GM23338 (cell line): ENCODE data around the gene VPS72. TPM values are rescaled to one million over a fixed set of nuclear protein-coding genes. Genes with fewer than 3 reads are reported as not detected.

Experiments used
- ATAC-seq: fragments of 200-7000 bp; cut with Tn5 transposase; 3 replicates; pipeline ENCODE4 v1.9.1; 2020
- DNase-seq: peaks from one replicate; pipeline ENCODE4 v3.0.0-alpha.2; 2015; ENCODE audit warnings: low spot score
- H2AFZ ChIP-seq: fragments of 200-600 bp; sonication (generic); 2 replicates; pipeline ENCODE4 v1.8.0; 2016; ENCODE audit warnings: antibody characterized with exemption, mild to moderate bottlenecking, moderate library complexity
- H3F3A ChIP-seq: fragments of 200-600 bp; sonication (generic); replicated peaks from 2 replicates; pipeline ENCODE4 v1.8.0; 2017; ENCODE audit warnings: antibody characterized with exemption, mixed run types, low read depth
- H3K27ac ChIP-seq: fragments of 200-600 bp; sonication (generic); 2 replicates; pipeline ENCODE4 v1.6.1; 2016; ENCODE audit warnings: low read depth
- H3K27me3 ChIP-seq: fragments of 200-600 bp; sonication (generic); 2 replicates; pipeline ENCODE4 v1.8.0; 2016; ENCODE audit warnings: mild to moderate bottlenecking, mixed run types, moderate library complexity; ENCODE audit not compliant: insufficient read depth
- H3K36me3 ChIP-seq: fragments of 200-600 bp; sonication (generic); 2 replicates; pipeline ENCODE4 v1.8.0; 2016; ENCODE audit warnings: mild to moderate bottlenecking; ENCODE audit not compliant: insufficient read depth
- H3K4me1 ChIP-seq: fragments of 200-600 bp; sonication (generic); 2 replicates; pipeline ENCODE4 v1.8.0; 2016; ENCODE audit warnings: mild to moderate bottlenecking, moderate library complexity; ENCODE audit not compliant: insufficient read depth
- H3K4me2 ChIP-seq: fragments of 200-600 bp; sonication (generic); 2 replicates; pipeline ENCODE4 v1.7.1; 2017; ENCODE audit warnings: mixed run types
- H3K4me3 ChIP-seq: fragments of 200-600 bp; sonication (generic); 2 replicates; pipeline ENCODE4 v1.6.1; 2016; ENCODE audit warnings: mixed run types
- H3K79me2 ChIP-seq: fragments of 200-600 bp; sonication (generic); replicated peaks from 2 replicates; pipeline ENCODE4 v1.8.0; 2017; ENCODE audit warnings: mild to moderate bottlenecking; ENCODE audit not compliant: insufficient read depth
- H3K9me2 ChIP-seq: fragments of 200-600 bp; sonication (generic); 2 replicates; pipeline ENCODE4 v1.8.0; 2017; ENCODE audit not compliant: insufficient read depth
- H4K20me1 ChIP-seq: fragments of 200-600 bp; sonication (generic); replicated peaks from 2 replicates; pipeline ENCODE4 v1.8.0; 2017; ENCODE audit warnings: mild to moderate bottlenecking; ENCODE audit not compliant: insufficient read depth
- H3K27ac Mint-ChIP-seq: 2 replicates; pipeline ENCODE4 v1.8.0; 2020; ENCODE audit warnings: inconsistent platforms, mild to moderate bottlenecking, moderate library complexity, mixed read lengths
- H3K27me3 Mint-ChIP-seq: 3 replicates; pipeline ENCODE4 v1.8.0; 2022; ENCODE audit warnings: low read depth, mild to moderate bottlenecking, moderate library complexity, mixed read lengths, inconsistent platforms; ENCODE audit not compliant: insufficient read depth, poor library complexity
- H3K36me3 Mint-ChIP-seq: 3 replicates; pipeline ENCODE4 v1.8.0; 2021; ENCODE audit warnings: low read depth, mild to moderate bottlenecking, inconsistent platforms, moderate library complexity, mixed read lengths
- H3K4me1 Mint-ChIP-seq: 3 replicates; pipeline ENCODE4 v1.8.0; 2020; ENCODE audit warnings: mild to moderate bottlenecking, inconsistent platforms, mixed read lengths
- H3K4me3 Mint-ChIP-seq: 3 replicates; pipeline ENCODE4 v1.8.0; 2021; ENCODE audit warnings: moderate library complexity, mild to moderate bottlenecking, inconsistent platforms, mixed read lengths
- H3K9me3 Mint-ChIP-seq: 3 replicates; pipeline ENCODE4 v1.8.0; 2020; ENCODE audit warnings: moderate library complexity, mild to moderate bottlenecking, inconsistent platforms, mixed read lengths
- CREB1 ChIP-seq: fragments of 250-450 bp; sonication (Bioruptor Pico); IDR thresholded peaks from 2 replicates; pipeline ENCODE4 v1.5.0; 2020; ENCODE audit warnings: low read depth, mild to moderate bottlenecking, moderate library complexity
- EZH2 ChIP-seq: fragments of 200-600 bp; sonication (generic); IDR thresholded peaks from one replicate; pipeline ENCODE4 v1.8.0; 2017; ENCODE audit warnings: antibody characterized with exemption, mild to moderate bottlenecking, low read depth; ENCODE audit not compliant: unreplicated experiment
- EZH2phosphoT487 ChIP-seq: fragments of 200-600 bp; sonication (generic); IDR thresholded peaks from one replicate; pipeline ENCODE4 v1.8.1; 2018; ENCODE audit warnings: antibody characterized with exemption; ENCODE audit not compliant: unreplicated experiment
- JUNB ChIP-seq: IDR thresholded peaks from one replicate; pipeline ENCODE4 v1.6.1; 2016; ENCODE audit warnings: antibody characterized with exemption; ENCODE audit not compliant: unreplicated experiment
- NANOG ChIP-seq: IDR thresholded peaks from 2 replicates; pipeline ENCODE4 v1.6.1; 2016; ENCODE audit warnings: antibody characterized with exemption, borderline replicate concordance
- POLR2AphosphoS5 ChIP-seq: IDR thresholded peaks from 2 replicates; pipeline ENCODE4 v1.6.1; 2016; ENCODE audit warnings: antibody characterized with exemption, low read depth
- STAT1 ChIP-seq: IDR thresholded peaks from one replicate; pipeline ENCODE4 v1.6.1; 2016; ENCODE audit warnings: antibody characterized with exemption; ENCODE audit not compliant: unreplicated experiment
- ZNF114 ChIP-seq: fragments of 250-450 bp; sonication (Bioruptor Pico); IDR thresholded peaks from 2 replicates; pipeline ENCODE4 v1.5.0; 2020; ENCODE audit warnings: mild to moderate bottlenecking, moderate library complexity
- polyA plus RNA-seq: library from polyadenylated mRNA; unstranded; fragments of >200 nt; fragmentation: Nextera tagmentation; extraction: Ambion mirVana; gene quantifications from 2 replicates; pipeline ENCODE4 v1.2.1, GENCODE V29; 2016
- total RNA-seq: library from RNA; depleted of rRNA; stranded (reverse); fragments of >200 nt; shearing (Covaris generic); gene quantifications from 2 replicates; pipeline ENCODE4 v1.2.3, GENCODE V29; 2014
- TF ChIP-seq, protein P1 (sequence below): IDR thresholded peaks from 2 replicates; pipeline ENCODE4 v1.6.1; 2016; ENCODE audit warnings: antibody characterized with exemption
- TF ChIP-seq, protein P2 (sequence below): IDR thresholded peaks from one replicate; pipeline ENCODE4 v1.6.1; 2018; ENCODE audit warnings: antibody characterized with exemption; ENCODE audit not compliant: unreplicated experiment
- TF ChIP-seq, protein P3 (sequence below), 2 experiments: fragments of 200-600 bp in 1 of 2; sonication (generic) in 1 of 2; conservative IDR thresholded peaks; 2 replicates each; pipeline versions ENCODE4 v1.5.1 to v1.6.1; 2016 to 2017; ENCODE audit warnings: antibody characterized with exemption in 2 of 2, low read depth in 2 of 2, mild to moderate bottlenecking in 2 of 2, moderate library complexity in 1 of 2

Gene VPS72
- total and polyA plus RNA-seq, 2 experiments from 2014 or later, result 60.2 to 90.3 TPM

DNA sequence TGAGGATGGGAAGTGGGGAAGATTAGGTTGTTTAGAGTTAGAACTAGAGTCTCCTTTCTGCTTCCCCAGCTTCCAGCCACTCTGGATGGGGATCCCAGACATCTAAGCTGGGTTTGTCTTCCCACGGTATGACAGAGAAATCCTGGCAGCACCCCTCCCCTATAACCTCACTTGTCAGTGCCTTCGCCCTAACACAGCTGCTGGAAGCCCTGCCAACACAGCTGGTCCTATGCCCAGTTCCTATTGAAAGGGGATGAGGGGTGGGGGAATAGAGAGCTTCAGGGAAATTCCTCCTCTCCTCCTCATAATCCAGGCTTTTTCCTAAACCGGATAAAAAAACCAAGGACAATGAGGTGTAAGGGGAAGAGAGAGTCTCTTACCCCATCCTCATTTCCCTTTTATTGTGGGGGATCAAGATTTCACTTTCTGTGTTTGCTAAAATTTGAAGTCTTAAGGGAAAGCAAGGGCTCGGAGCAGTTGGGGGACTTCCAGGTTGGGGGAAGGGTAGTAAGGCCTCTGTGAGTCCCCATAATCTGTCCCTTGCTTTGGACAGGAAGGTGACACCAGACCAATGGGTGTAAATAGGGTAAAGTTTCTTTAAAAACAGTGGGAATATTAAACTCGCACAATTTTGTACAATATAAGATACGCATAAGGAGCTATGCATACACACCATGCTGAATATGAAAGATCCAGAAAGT is 14.8 kb downstream of the VPS72 start:
- DNase-seq (no peak), ATAC-seq (no peak)
- H3K9me2 ChIP-seq, result no peaks in the 10 kb centered on the region
- H3K36me3 ChIP-seq, result peaks cover 10% of the 10 kb centered on the region
- no peaks in the 10 kb centered on the region for H3K4me1 ChIP-seq
- no peak overlapping the region for H3K4me2 ChIP-seq
- H4K20me1 ChIP-seq, result no peaks in the 10 kb centered on the region; the same call in 1 of the 2 replicates
- peaks cover 54% of the 10 kb centered on the region for H3K36me3 Mint-ChIP-seq
- H3K27ac ChIP-seq, result no peak overlapping the region
- no peak overlapping the region for H3K27ac Mint-ChIP-seq
- no peaks in the 10 kb centered on the region for H3K79me2 ChIP-seq
- 0 out of 3 replicates have a peak, but pooled peaks cover 2% of the 10 kb centered on the region for H3K4me1 Mint-ChIP-seq
- H3K4me3 ChIP-seq, result no peak overlapping the region
- H3K9me3 Mint-ChIP-seq, result no peaks in the 10 kb centered on the region
- H3K27me3 Mint-ChIP-seq, result peaks cover 3% of the 10 kb centered on the region
- no peaks in the 10 kb centered on the region for H3K27me3 ChIP-seq
- no peak overlapping the region for H3K4me3 Mint-ChIP-seq
- TF ChIP-seq EZH2, result no peak
- no peak overlapping the region for H2AFZ ChIP-seq
- 0 out of 2 replicates have a peak, but pooled peaks cover 4% of the 10 kb centered on the region for H3F3A ChIP-seq

DNA sequence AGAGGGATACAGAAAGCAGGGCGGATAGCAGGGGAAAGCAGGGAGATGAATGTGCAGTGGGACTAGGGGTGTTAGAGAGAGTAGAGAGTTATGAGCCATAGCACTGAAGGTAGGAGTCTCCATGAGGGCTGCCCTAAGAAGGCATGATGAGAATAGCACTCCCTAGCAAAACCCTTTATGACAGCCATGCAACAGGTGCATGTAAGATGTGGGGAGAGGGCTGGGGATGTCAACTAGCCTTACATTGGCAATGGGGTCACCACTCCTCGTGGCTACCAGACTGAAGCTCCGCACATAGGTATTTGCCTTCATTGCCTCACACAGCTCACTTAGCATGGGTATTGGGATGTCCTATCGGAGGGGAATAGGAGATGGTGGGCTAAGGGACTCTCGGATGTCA is 18.8 kb downstream of the VPS72 start:
- H3K4me3 ChIP-seq, result no peak overlapping the region
- Mint-ChIP-seq H3K4me1 (peaks cover 7% of the 10 kb centered on the region; the same call in 2 of the 3 replicates), H3K9me3 (no peaks in the 10 kb centered on the region), H3K27ac (no peak overlapping the region), H3K4me3 (no peak overlapping the region; the same call in 2 of the 3 replicates), H3K27me3 (peaks cover 9% of the 10 kb centered on the region), H3K36me3 (peaks cover 47% of the 10 kb centered on the region)
- no peaks in the 10 kb centered on the region for H4K20me1 ChIP-seq
- ATAC-seq (no peak), DNase-seq (no peak)
- no peaks in the 10 kb centered on the region for H3F3A ChIP-seq
- peaks cover 8% of the 10 kb centered on the region for H3K79me2 ChIP-seq
- H3K27me3 ChIP-seq, result no peaks in the 10 kb centered on the region
- peaks cover 8% of the 10 kb centered on the region; the same call in 1 of the 2 replicates for H3K4me1 ChIP-seq
- no peak overlapping the region for H2AFZ ChIP-seq
- H3K4me2 ChIP-seq, result no peak overlapping the region
- no peak for TF ChIP-seq STAT1
- TF ChIP-seq ZNF114 (CRISPR knock-in tag), result no peak
- no peak for TF ChIP-seq EZH2
- TF ChIP-seq, protein P1, sequence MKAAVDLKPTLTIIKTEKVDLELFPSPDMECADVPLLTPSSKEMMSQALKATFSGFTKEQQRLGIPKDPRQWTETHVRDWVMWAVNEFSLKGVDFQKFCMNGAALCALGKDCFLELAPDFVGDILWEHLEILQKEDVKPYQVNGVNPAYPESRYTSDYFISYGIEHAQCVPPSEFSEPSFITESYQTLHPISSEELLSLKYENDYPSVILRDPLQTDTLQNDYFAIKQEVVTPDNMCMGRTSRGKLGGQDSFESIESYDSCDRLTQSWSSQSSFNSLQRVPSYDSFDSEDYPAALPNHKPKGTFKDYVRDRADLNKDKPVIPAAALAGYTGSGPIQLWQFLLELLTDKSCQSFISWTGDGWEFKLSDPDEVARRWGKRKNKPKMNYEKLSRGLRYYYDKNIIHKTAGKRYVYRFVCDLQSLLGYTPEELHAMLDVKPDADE, result no peak
- peaks cover 4% of the 10 kb centered on the region for H3K36me3 ChIP-seq
- no peak overlapping the region for H3K27ac ChIP-seq
- no peaks in the 10 kb centered on the region for H3K9me2 ChIP-seq

DNA sequence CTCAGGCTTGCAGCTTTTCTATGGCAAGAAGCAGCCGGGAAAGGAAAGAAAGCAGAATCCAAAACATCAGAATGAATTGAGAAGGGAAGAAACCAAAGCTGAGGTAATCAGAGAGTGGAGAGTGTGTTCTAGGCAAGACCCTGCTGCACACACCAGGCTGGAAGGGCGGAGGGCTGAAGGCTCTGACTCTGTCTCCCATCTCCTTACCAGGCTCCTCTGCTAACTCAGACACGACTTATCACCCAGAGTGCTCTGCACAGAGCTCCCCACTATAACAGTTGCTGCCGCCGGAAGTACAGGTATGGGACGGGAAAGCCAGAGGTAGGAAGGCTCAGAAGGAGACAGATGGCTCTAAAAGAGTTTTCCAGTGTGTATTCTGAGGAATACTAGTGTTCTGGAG is 22.9 kb downstream of the VPS72 start:
- Histone ChIP-seq H3K4me2 (peak overlapping the region; percentile 87), H2AFZ (no peak overlapping the region), H3F3A (0 out of 2 replicates have a peak, but pooled peaks cover 5% of the 10 kb centered on the region), H3K27ac (no peak overlapping the region), H3K4me1 (peaks cover 12% of the 10 kb centered on the region), H3K4me3 (peak overlapping the region; percentile 66; the same call in 1 of the 2 replicates), H3K9me2 (no peaks in the 10 kb centered on the region), H3K79me2 (peaks cover 8% of the 10 kb centered on the region), H3K36me3 (peaks cover 3% of the 10 kb centered on the region; the same call in 1 of the 2 replicates), H4K20me1 (no peaks in the 10 kb centered on the region), H3K27me3 (no peaks in the 10 kb centered on the region)
- Mint-ChIP-seq H3K36me3 (peaks cover 33% of the 10 kb centered on the region), H3K9me3 (peaks cover 3% of the 10 kb centered on the region; the same call in 1 of the 3 replicates), H3K27ac (no peak overlapping the region), H3K4me1 (peaks cover 16% of the 10 kb centered on the region), H3K4me3 (peak overlapping the region; percentile 97), H3K27me3 (peaks cover 9% of the 10 kb centered on the region)
- DNase-seq (no peak), ATAC-seq (no peak)
- TF ChIP-seq JUNB (no peak), NANOG (no peak), CREB1 (CRISPR knock-in tag) (no peak), EZH2phosphoT487 (no peak), POLR2AphosphoS5 (no peak), STAT1 (no peak), ZNF114 (CRISPR knock-in tag) (no peak)
- TF ChIP-seq, protein P2, sequence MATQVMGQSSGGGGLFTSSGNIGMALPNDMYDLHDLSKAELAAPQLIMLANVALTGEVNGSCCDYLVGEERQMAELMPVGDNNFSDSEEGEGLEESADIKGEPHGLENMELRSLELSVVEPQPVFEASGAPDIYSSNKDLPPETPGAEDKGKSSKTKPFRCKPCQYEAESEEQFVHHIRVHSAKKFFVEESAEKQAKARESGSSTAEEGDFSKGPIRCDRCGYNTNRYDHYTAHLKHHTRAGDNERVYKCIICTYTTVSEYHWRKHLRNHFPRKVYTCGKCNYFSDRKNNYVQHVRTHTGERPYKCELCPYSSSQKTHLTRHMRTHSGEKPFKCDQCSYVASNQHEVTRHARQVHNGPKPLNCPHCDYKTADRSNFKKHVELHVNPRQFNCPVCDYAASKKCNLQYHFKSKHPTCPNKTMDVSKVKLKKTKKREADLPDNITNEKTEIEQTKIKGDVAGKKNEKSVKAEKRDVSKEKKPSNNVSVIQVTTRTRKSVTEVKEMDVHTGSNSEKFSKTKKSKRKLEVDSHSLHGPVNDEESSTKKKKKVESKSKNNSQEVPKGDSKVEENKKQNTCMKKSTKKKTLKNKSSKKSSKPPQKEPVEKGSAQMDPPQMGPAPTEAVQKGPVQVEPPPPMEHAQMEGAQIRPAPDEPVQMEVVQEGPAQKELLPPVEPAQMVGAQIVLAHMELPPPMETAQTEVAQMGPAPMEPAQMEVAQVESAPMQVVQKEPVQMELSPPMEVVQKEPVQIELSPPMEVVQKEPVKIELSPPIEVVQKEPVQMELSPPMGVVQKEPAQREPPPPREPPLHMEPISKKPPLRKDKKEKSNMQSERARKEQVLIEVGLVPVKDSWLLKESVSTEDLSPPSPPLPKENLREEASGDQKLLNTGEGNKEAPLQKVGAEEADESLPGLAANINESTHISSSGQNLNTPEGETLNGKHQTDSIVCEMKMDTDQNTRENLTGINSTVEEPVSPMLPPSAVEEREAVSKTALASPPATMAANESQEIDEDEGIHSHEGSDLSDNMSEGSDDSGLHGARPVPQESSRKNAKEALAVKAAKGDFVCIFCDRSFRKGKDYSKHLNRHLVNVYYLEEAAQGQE, result no peak
- TF ChIP-seq, protein P1, result no peak
- TF ChIP-seq, protein P3, sequence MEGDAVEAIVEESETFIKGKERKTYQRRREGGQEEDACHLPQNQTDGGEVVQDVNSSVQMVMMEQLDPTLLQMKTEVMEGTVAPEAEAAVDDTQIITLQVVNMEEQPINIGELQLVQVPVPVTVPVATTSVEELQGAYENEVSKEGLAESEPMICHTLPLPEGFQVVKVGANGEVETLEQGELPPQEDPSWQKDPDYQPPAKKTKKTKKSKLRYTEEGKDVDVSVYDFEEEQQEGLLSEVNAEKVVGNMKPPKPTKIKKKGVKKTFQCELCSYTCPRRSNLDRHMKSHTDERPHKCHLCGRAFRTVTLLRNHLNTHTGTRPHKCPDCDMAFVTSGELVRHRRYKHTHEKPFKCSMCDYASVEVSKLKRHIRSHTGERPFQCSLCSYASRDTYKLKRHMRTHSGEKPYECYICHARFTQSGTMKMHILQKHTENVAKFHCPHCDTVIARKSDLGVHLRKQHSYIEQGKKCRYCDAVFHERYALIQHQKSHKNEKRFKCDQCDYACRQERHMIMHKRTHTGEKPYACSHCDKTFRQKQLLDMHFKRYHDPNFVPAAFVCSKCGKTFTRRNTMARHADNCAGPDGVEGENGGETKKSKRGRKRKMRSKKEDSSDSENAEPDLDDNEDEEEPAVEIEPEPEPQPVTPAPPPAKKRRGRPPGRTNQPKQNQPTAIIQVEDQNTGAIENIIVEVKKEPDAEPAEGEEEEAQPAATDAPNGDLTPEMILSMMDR (conservative IDR thresholded peaks at IDR 0.05; ENCODE audit: low read depth in 2 of 2), result no peak
